Effector memory CD4-positive, alpha-beta T cell (primary cell): Measurements from ENCODE around the gene MCRIP1.

Source experiments
- DNase-seq, 3 donors: peaks; one replicate each; pipeline ENCODE4 v3.0.0-alpha.2; 2020
- H3K27ac ChIP-seq: 2 replicates; pipeline ENCODE4 v1.7.0; 2013; ENCODE audit warnings: mild to moderate bottlenecking, low read length, moderate library complexity; ENCODE audit not compliant: insufficient read depth, poor library complexity, severe bottlenecking
- H3K27me3 ChIP-seq: replicated peaks from 2 replicates; pipeline ENCODE4 v1.7.0; 2013; ENCODE audit warnings: mild to moderate bottlenecking, low read length; ENCODE audit not compliant: insufficient read depth, control insufficient read depth, poor library complexity, severe bottlenecking
- H3K36me3 ChIP-seq: 2 replicates; pipeline ENCODE4 v1.7.0; 2013; ENCODE audit warnings: mild to moderate bottlenecking, low read length, moderate library complexity; ENCODE audit not compliant: control insufficient read depth, insufficient read depth
- H3K4me1 ChIP-seq: 2 replicates; pipeline ENCODE4 v1.7.0; 2013; ENCODE audit warnings: low read length, mild to moderate bottlenecking; ENCODE audit not compliant: control insufficient read depth, insufficient read depth, poor library complexity, severe bottlenecking
- H3K4me3 ChIP-seq: 2 replicates; pipeline ENCODE4 v1.7.0; 2013; ENCODE audit warnings: low read length, low read depth, mild to moderate bottlenecking; ENCODE audit not compliant: insufficient read depth, poor library complexity, severe bottlenecking
- H3K9me3 ChIP-seq: 2 replicates; pipeline ENCODE4 v1.7.0; 2013; ENCODE audit warnings: mild to moderate bottlenecking, low read length, moderate library complexity; ENCODE audit not compliant: control insufficient read depth

MCRIP1 gene

DNA sequence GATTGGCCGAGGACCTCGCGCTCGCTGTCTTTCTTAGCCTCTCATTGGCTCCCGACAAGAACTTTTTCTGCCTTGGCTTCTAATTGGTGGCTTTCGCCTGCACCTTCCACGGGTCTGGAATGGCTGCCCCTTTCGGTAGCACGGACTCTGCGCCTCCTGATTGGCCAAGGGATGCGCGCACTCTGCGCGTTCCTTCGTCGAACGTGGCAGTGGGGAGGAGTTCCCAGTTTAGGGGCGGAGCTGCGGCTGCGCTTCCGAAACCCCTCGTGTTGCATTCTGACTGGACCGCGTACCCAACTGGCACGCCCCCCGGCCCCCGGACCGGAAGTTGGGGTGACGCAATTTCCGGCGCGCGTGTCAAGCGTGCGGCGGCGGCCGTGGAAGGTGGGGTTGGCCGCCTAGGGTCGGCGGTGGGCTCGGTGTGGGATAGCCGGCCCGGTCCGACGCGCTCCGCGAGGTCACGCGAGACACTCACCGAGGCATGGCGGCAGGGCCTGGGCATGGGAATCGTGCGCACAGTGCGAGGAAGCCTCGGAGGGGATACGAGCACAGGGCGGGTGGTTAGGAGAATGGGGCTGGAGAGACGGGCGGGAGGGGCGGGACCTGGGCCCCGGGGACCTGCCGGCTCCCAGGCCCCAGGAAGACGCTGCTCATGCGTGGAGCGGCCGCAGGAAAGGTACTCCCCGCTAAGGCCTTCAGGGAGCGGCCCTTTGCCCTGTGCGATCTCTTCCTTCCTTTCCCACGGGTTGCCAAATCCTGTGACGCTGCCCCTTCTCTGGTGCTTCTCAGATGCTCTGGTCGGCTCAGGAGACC, 27.9 kb upstream of the MCRIP1 start:
- peaks cover 13% of the 10 kb centered on the region for H3K36me3 ChIP-seq
- peak; percentile 99 for DNase-seq
- H3K27ac ChIP-seq: peak overlapping the region; percentile 93
- peak overlapping the region; percentile 52 for H3K4me3 ChIP-seq
- H3K4me1 ChIP-seq: peaks cover 15% of the 10 kb centered on the region
- no peaks in the 10 kb centered on the region for H3K27me3 ChIP-seq
- H3K9me3 ChIP-seq: no peaks in the 10 kb centered on the region

DNA sequence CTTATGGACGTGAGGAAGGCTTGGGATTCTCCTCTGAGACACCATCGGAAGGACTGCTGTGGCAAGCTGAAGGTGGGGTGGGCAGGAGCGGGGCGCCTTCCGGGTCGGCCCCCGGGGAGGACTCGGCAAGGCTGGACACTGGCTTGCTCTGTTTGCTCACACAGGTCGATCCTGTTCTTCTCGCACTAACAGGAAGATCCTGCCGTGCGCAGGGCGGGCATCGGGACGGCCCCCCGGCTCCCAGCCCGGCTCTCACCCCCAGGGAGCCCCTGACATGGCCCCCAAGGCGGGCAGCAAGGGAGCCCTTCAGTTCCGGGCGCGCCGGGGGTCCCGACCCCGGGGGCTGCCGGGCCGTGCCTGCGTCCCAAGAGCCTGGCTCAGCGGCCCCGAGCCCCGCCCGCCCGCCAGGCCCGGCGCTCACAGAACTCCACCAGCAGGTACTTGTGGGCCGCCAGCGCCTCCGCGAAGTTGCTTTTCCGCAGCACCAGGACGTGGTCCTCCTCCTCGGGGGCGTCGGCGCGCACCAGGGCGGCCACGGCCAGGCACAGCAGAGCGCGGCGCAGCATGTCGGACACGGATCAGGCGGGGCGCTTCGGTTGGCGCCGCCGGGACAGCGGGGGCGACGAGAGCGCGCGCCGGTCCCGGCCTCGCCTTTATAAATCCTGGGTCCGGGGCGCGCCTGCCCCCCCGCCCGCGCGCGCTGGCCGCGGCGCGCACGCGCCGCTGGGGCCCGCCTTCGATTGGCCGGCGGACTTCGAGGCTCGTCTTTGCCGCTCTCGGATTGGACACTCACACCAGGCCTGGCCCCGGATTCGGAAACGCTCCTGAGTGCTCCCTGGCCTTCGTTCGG, 27.0 kb upstream of the MCRIP1 start, which contains the start of gene P4HB:
Gene P4HB (minus strand): TSS at position 630 of the 850 bp plus-strand sequence. CDS start 64 bp downstream, at position 566.
- DNase-seq: no peak
- peak within 1 kb of the TSS; percentile 64 for H3K4me3 ChIP-seq
- H3K36me3 ChIP-seq: peaks cover 18% of the 10 kb centered on the region

DNA sequence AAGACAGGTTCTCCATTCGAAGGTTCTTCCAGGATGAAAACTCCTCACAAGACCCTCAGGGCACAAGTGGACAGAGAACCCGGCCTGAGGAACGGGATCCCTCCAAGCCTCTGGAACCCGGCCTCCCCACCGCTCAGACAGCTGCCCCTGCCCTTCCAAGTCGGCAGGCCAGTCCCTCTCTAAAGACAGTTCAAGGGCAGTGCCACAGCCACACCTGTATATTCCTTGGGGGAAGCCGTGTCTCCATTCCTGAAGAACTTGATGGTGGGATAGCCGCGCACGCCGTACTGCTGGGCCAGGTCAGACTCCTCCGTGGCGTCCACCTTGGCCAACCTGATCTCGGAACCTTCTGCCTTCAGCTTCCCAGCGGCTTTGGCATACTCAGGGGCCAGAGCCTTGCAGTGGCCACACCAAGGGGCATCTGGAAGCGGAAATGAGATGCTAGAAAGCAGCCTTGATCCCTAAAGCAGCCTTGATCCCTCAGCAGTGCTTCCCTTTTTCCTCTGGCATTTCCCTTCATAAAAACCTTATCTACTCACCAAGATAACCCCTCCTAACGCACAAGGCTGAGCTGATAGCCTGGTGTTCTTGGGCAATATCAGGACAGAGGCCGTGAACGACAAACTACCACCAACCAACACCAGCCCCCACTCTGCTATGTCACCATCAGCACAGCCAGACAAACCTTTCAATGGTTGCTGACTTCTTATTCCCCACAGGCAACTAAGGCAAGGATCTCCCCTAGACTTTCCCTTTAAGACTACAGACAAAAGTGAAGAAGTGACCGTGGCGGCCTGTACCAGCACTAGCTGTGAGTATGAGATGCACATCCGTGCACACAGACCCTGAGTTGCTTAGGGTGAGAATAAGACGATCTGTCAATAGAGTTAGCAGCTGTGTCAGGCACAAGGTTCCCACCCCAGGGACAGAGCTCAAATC, 26.1 kb upstream of the MCRIP1 start:
- H3K27me3 ChIP-seq: no peaks in the 10 kb centered on the region
- peaks cover 15% of the 10 kb centered on the region for H3K4me1 ChIP-seq
- no peaks in the 10 kb centered on the region for H3K9me3 ChIP-seq
- H3K36me3 ChIP-seq: peaks cover 27% of the 10 kb centered on the region
- H3K27ac ChIP-seq: peak overlapping the region; percentile 84
- DNase-seq: no peak
- peak overlapping the region; percentile 64 for H3K4me3 ChIP-seq

More for the DNA sequence above, 27.0 kb upstream of the MCRIP1 start, which contains the start of gene P4HB:
- Histone ChIP-seq H3K4me1 (peaks cover 15% of the 10 kb centered on the region), H3K27me3 (no peaks in the 10 kb centered on the region), H3K27ac (peak within 1 kb of the TSS; percentile 93), H3K9me3 (no peaks in the 10 kb centered on the region)

DNA sequence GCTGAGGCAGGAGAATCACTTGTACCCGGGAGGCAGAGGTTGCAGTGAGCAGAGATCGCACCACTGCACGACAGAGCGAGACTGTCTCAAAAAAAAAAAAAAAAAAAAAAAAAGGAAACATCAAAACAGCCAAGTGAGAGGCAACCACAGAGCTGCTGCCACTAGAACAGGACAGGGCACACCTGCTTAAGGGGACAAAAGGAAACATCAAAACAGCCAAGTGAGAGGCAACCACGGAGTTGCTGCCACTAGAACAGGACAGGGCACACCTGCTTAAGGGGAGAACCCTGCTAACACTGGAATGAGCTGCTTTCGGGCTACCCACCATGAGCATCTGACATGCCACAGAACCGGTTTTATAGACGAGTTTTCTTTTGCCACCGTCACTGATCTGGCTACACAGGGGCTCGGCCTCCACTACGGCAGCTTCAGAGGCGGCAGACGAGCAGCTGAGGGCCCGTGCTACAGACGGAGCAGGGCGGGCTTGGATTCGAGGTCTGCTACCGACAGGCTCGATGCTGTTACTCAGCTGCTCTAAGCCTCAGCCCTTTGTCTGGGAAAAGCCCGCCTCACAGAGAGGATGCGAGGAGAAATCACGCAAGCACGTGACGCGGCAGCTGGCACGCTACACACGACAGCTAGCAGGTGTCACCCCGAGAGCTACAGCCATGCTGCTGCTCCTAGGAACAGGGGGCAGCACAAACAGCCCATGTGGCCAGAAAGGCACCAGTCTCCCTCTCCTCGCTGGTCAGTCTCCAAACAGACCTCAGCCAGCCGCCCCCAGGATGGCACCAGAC, 25.3 kb upstream of the MCRIP1 start:
- H3K4me1 ChIP-seq: peaks cover 15% of the 10 kb centered on the region
- no peak overlapping the region for H3K27ac ChIP-seq
- H3K9me3 ChIP-seq: no peaks in the 10 kb centered on the region
- no peaks in the 10 kb centered on the region for H3K27me3 ChIP-seq
- H3K36me3 ChIP-seq: peaks cover 35% of the 10 kb centered on the region
- no peak overlapping the region for H3K4me3 ChIP-seq
- DNase-seq: no peak

DNA sequence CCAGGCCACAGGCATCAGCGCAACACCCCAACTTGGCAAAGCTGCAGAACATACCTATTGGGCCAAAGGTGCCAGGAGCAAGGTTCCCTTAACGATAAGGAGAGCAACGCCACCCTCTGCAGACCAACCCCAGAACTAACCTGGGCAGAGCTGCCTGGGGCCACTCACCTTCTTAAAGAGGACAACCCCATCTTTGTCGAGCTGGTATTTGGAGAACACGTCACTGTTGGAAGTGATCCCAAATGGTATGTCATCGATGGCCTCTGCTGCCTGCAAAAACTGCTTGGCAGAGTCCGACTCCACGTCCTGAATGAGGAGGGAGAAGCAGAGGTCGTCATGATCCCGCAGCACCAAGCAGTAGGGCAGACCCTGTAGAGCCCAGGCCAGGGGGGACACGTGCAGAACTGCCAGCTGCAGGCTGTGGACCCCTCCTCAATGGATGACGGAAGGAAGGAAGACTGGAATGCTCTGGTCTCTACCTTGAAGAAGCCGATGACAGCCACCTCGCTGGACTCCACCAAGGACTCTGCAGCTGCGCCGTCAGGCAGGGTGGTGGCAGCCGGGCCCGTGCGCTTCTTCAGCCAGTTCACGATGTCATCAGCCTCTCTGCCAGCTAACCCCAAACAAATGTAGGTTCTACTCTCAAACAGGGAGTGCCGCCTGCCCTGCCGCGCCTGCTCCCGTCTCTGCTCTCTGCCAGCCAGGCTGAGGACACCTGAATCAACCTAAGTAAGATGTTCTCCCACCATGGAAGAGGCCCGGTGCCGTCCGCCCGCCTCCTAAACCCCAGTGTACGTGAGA, 22.1 kb upstream of the MCRIP1 start:
- Histone ChIP-seq H3K4me1 (peaks cover 12% of the 10 kb centered on the region), H3K9me3 (no peaks in the 10 kb centered on the region), H3K4me3 (no peak overlapping the region), H3K27ac (no peak overlapping the region), H3K36me3 (peaks cover 59% of the 10 kb centered on the region), H3K27me3 (no peaks in the 10 kb centered on the region)
- no peak for DNase-seq

DNA sequence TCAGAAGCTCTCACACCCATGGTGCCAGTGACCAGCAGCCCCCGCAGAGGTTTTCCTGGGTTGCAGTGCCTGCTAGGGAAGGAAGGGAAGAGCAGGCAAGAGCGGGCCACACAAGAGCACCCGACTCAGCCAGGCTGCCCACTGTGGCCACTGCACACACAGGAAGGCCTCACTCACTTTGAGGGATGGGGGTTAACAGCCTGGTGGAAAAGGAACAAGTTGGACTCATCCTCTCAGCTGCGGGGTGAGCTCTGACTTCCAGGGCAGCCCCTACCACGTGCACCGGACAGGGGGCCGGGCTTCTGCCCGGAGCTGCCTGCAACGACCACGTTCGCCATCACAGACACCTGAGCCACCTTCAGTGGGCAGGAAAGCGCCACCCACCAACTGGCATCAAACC, 19.1 kb upstream of the MCRIP1 start:
- H3K36me3 ChIP-seq: peaks cover 55% of the 10 kb centered on the region
- H3K27ac ChIP-seq: no peak overlapping the region
- H3K27me3 ChIP-seq: no peaks in the 10 kb centered on the region
- H3K9me3 ChIP-seq: no peaks in the 10 kb centered on the region
- no peak overlapping the region for H3K4me3 ChIP-seq
- DNase-seq: no peak
- no peaks in the 10 kb centered on the region for H3K4me1 ChIP-seq

DNA sequence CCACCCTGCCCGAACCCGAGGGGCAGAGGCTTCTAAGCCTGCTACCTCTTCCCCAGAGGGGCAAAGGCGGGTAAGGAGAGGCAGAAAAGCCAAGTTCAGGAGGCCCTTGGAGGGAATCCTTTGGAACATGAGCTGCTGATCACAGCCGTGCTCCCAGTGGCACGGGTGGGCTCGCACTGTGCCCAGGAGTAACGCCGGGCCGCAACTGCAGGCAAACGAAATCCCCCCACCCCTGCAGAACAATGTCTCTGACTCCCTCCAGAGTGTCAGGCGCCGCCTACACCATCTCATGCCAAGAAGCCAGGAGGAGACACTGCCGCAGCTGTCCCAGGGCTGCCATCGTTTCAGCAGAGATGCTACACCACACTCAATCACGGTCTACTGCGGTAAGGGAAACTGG, 18.3 kb upstream of the MCRIP1 start:
- Histone ChIP-seq H3K27ac (no peak overlapping the region), H3K27me3 (no peaks in the 10 kb centered on the region), H3K4me3 (no peak overlapping the region), H3K36me3 (peaks cover 63% of the 10 kb centered on the region), H3K4me1 (no peaks in the 10 kb centered on the region), H3K9me3 (no peaks in the 10 kb centered on the region)
- no peak for DNase-seq

DNA sequence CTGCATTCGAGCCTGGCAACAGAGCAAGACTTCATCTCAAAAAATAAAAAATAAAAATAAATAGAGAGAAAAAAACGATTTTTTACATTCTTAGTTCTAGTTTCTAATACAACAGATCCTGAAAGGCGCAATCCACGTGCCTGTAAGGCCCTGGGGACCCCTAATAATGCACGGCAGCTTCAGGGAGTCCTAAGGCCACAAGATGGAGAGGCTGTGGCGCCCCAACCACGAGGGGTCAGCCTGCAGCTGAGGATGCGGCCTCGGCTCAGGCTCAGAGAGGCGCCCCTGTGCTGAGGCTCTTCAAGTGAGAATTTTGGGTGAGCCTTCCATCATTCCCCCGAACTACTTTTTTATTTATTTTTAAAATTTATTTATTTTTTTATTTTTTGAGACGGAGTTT, 16.4 kb upstream of the MCRIP1 start:
- no peaks in the 10 kb centered on the region for H3K27me3 ChIP-seq
- no peak overlapping the region for H3K4me3 ChIP-seq
- no peak overlapping the region for H3K27ac ChIP-seq
- no peaks in the 10 kb centered on the region for H3K9me3 ChIP-seq
- DNase-seq: no peak
- H3K36me3 ChIP-seq: peaks cover 71% of the 10 kb centered on the region
- H3K4me1 ChIP-seq: no peaks in the 10 kb centered on the region
